HEK293T (cell line): ENCODE data around the gene IP6K3.

Experiments
- CTCF ChIA-PET: fragments of 350-600 bp; formaldehyde crosslinking; extraction: SDS; loops from one replicate; lab custom pipeline; 2021; ENCODE audit warnings: antibody characterized with exemption, inconsistent platforms; lab: Yijun Ruan, JAX
- POLR2A ChIA-PET: fragments of 350-600 bp; formaldehyde crosslinking; extraction: SDS; loops from one replicate; lab custom pipeline; 2020; ENCODE audit warnings: antibody characterized with exemption, inconsistent platforms; lab: Yijun Ruan, JAX
- DNase-seq: peaks from one replicate; pipeline ENCODE4 v3.0.0; 2012; ENCODE audit warnings: mixed read lengths; ENCODE audit errors: extremely low spot score
- ARNT ChIP-seq: fragments of 450-650 bp; IDR thresholded peaks from 2 replicates; pipeline ENCODE4 v1.6.1; 2017; ENCODE audit warnings: mild to moderate bottlenecking
- BHLHE40 ChIP-seq: fragments of 450-650 bp; IDR thresholded peaks from 2 replicates; pipeline ENCODE4 v1.6.1; 2016; ENCODE audit warnings: mild to moderate bottlenecking, moderate library complexity, borderline replicate concordance
- CTBP1 ChIP-seq: fragments of 450-650 bp; IDR thresholded peaks from 2 replicates; pipeline ENCODE4 v1.6.1; 2016; ENCODE audit warnings: borderline replicate concordance
- ELF4 ChIP-seq: fragments of 450-650 bp; IDR thresholded peaks from 2 replicates; pipeline ENCODE4 v1.6.1; 2017; ENCODE audit warnings: antibody characterized with exemption
- FOXA1 ChIP-seq: fragments of 450-650 bp; IDR thresholded peaks from 2 replicates; pipeline ENCODE4 v1.6.1; 2016; ENCODE audit warnings: mild to moderate bottlenecking
- FOXK2 ChIP-seq: fragments of 450-650 bp; IDR thresholded peaks from 2 replicates; pipeline ENCODE4 v1.6.1; 2016; ENCODE audit warnings: mild to moderate bottlenecking
- FOXM1 ChIP-seq: fragments of 450-650 bp; IDR thresholded peaks from 2 replicates; pipeline ENCODE4 v1.6.1; 2017; ENCODE audit warnings: mild to moderate bottlenecking, borderline replicate concordance
- HDGF ChIP-seq: fragments of 450-650 bp; IDR thresholded peaks from 2 replicates; pipeline ENCODE4 v1.6.1; 2017; ENCODE audit warnings: antibody characterized with exemption, borderline replicate concordance
- L3MBTL2 ChIP-seq: fragments of 450-650 bp; conservative IDR thresholded peaks from 2 replicates; pipeline ENCODE4 v1.6.1; 2016; ENCODE audit warnings: mild to moderate bottlenecking
- LEF1 ChIP-seq: fragments of 450-650 bp; IDR thresholded peaks from 2 replicates; pipeline ENCODE4 v1.6.1; 2017; ENCODE audit warnings: mild to moderate bottlenecking, borderline replicate concordance
- NFRKB ChIP-seq: fragments of 450-650 bp; IDR thresholded peaks from 2 replicates; pipeline ENCODE4 v1.6.1; 2016; ENCODE audit warnings: mild to moderate bottlenecking, moderate library complexity
- SP1 ChIP-seq: fragments of 450-650 bp; IDR thresholded peaks from 2 replicates; pipeline ENCODE4 v1.6.1; 2017
- SUZ12 ChIP-seq: fragments of 450-650 bp; IDR thresholded peaks from 2 replicates; pipeline ENCODE4 v1.6.1; 2016; ENCODE audit warnings: mild to moderate bottlenecking
- TARDBP ChIP-seq: fragments of 450-650 bp; IDR thresholded peaks from 2 replicates; pipeline ENCODE4 v1.6.1; 2016
- ZNF384 ChIP-seq: fragments of 450-650 bp; IDR thresholded peaks from 2 replicates; pipeline ENCODE4 v1.6.1; 2016
- TF ChIP-seq, protein P1 (sequence below): fragments of 450-650 bp; IDR thresholded peaks from 2 replicates; pipeline ENCODE4 v1.6.1; 2016

The IP6K3 gene

DNA sequence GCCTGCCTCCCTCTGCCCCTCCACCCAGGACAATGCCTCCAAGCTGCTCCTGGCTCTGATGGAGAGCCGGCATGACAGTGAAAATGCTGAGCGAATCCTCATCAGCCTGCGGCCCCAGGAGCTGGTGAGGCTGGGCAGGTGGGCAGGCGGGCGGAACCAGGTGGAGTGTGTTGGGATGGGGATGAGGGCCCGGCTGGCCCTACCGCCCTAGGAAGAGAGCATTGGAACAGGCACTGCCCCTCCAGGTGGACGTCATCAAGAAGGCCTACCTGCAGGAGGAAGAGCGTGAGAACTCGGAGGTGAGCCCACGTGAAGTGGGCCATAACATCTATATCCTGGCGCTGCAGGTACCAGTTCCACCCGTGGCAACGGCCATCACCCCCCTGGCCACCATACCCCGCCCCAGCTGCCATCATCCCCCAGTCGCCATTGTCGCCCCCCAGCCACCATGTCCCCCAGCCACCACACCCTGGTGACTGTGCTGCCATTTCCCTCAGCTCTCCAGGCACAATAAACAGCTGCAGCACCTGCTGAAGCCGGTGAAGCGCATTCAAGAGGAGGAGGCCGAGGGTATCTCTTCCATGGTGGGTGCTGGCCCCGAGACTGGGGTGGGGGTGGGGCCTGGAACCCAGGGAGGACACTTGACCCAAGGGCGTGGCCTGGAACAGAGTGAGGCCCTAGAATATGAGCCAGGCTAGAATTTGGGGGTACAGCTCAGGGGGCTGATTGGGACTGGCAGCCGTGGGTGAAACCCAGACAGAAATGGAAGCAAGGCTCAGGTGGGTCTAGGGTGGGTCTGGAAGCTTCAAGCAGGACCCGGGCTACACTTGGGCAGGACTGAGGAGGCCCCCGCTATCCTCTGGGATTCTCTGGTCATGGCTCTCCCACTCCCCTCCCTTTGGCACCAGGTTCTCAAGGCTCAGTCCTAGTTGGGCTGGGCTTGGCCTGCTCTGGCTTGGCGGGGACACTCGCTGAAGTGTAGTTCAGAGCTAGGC lies 59.4 kb downstream of the IP6K3 start:
- DNase-seq = no peak
- ChIA-PET CTCF (no interaction called here), POLR2A (no interaction called here)
- no peak for TF ChIP-seq FOXM1
- no peak for TF ChIP-seq HDGF
- no peak for TF ChIP-seq ELF4
- no peak for TF ChIP-seq BHLHE40
- TF ChIP-seq TARDBP = no peak
- TF ChIP-seq NFRKB = no peak
- no peak for TF ChIP-seq SP1
- no peak for TF ChIP-seq LEF1
- TF ChIP-seq FOXK2 = no peak
- TF ChIP-seq ARNT = no peak
- TF ChIP-seq FOXA1 = no peak
- no peak for TF ChIP-seq L3MBTL2
- TF ChIP-seq, protein P1, sequence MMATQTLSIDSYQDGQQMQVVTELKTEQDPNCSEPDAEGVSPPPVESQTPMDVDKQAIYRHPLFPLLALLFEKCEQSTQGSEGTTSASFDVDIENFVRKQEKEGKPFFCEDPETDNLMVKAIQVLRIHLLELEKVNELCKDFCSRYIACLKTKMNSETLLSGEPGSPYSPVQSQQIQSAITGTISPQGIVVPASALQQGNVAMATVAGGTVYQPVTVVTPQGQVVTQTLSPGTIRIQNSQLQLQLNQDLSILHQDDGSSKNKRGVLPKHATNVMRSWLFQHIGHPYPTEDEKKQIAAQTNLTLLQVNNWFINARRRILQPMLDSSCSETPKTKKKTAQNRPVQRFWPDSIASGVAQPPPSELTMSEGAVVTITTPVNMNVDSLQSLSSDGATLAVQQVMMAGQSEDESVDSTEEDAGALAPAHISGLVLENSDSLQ = no peak

- TF ChIP-seq SUZ12 (no peak), L3MBTL2 (no peak), SP1 (no peak), FOXM1 (no peak), FOXK2 (no peak), ARNT (no peak), HDGF (no peak)
- TF ChIP-seq, protein P1 = no peak
- POLR2A ChIA-PET = no interaction called here
- CTCF ChIA-PET = interaction anchor here (0.5 kb wide), 1 partner anchor 16 kb away, joined by 4 read pairs; no protein-coding TSS in a partner anchor
- no peak for DNase-seq
Observed at GRCh38 chr6:33686225-33686924, 60.3 kb downstream of the IP6K3 start.

- ChIA-PET POLR2A (no interaction called here), CTCF (no interaction called here)
- TF ChIP-seq SUZ12 (no peak), L3MBTL2 (no peak), TARDBP (no peak), LEF1 (no peak), FOXM1 (no peak), ZNF384 (no peak), FOXK2 (no peak), CTBP1 (no peak), SP1 (no peak), ARNT (no peak), HDGF (no peak), ELF4 (no peak), BHLHE40 (no peak), FOXA1 (no peak), NFRKB (no peak)
- TF ChIP-seq, protein P1 = no peak
- no peak for DNase-seq
Observed at GRCh38 chr6:33685411-33686224, 61.1 kb downstream of the IP6K3 start.

- POLR2A ChIA-PET = no interaction called here
- DNase-seq = no peak
- CTCF ChIA-PET = no interaction called here
- no peak for TF ChIP-seq ARNT
- no peak for TF ChIP-seq TARDBP
- TF ChIP-seq SP1 = no peak
- TF ChIP-seq FOXM1 = no peak
- no peak for TF ChIP-seq CTBP1
- no peak for TF ChIP-seq FOXA1
- no peak for TF ChIP-seq HDGF
- no peak for TF ChIP-seq LEF1
- TF ChIP-seq NFRKB = no peak
- TF ChIP-seq ZNF384 = no peak
- TF ChIP-seq SUZ12 = no peak
- TF ChIP-seq ELF4 = no peak
- TF ChIP-seq, protein P1 = no peak
- TF ChIP-seq L3MBTL2 = no peak
- no peak for TF ChIP-seq FOXK2
- TF ChIP-seq BHLHE40 = no peak
Observed at GRCh38 chr6:33684983-33685382, 61.7 kb downstream of the IP6K3 start.
